OCI-LY7 (cell line): ENCODE measurements around the gene KCNC1. TPM values are rescaled to one million over a fixed set of nuclear protein-coding genes. Genes with fewer than 3 reads are reported as not detected.

Source experiments
- BruUV-seq: library from RNA; stranded (reverse); fragments of 400-500 nt; replicated peaks from 2 replicates; lab custom pipeline; 2021; lab: Mats Ljungman, UMichigan
- CTCF ChIA-PET: fragments of 300-600 bp; sonication (Branson Sonifier 250); formaldehyde crosslinking; loops from one replicate; lab custom pipeline; 2022; ENCODE audit warnings: antibody characterized with exemption; ENCODE audit not compliant: unreplicated experiment; lab: Charles Lee
- POLR2A ChIA-PET: fragments of 300-600 bp; sonication (Branson Sonifier 250); formaldehyde crosslinking; loops from one replicate; lab custom pipeline; 2022; ENCODE audit warnings: antibody characterized with exemption; lab: Charles Lee
- DNase-seq: peaks from one replicate; pipeline ENCODE4 v3.0.0-alpha.2; 2015; ENCODE audit warnings: low spot score
- H2AFZ ChIP-seq: fragments of 200-600 bp; sonication (generic), shearing (Covaris generic); 2 replicates; pipeline ENCODE4 v1.6.1; 2014; ENCODE audit warnings: mild to moderate bottlenecking, antibody characterized with exemption, low read length, moderate library complexity
- H3K27ac ChIP-seq: fragments of 200-600 bp; sonication (generic); 2 replicates; pipeline ENCODE4 v1.5.1; 2014; ENCODE audit warnings: mixed run types, low read depth, mild to moderate bottlenecking, moderate library complexity, low read length, inconsistent platforms; ENCODE audit not compliant: poor library complexity, severe bottlenecking
- H3K36me3 ChIP-seq: fragments of 200-600 bp; sonication (generic); 2 replicates; pipeline ENCODE4 v1.6.1; 2014; ENCODE audit warnings: mild to moderate bottlenecking, antibody characterized with exemption, low read length, moderate library complexity, mixed read lengths; ENCODE audit not compliant: insufficient read depth
- H3K4me1 ChIP-seq: fragments of 200-600 bp; sonication (generic); 2 replicates; pipeline ENCODE4 v1.5.1; 2014; ENCODE audit warnings: mild to moderate bottlenecking, low read length; ENCODE audit not compliant: insufficient read depth, poor library complexity, severe bottlenecking
- H3K4me2 ChIP-seq: fragments of 200-600 bp; sonication (generic); 2 replicates; pipeline ENCODE4 v1.6.1; 2014; ENCODE audit warnings: mild to moderate bottlenecking, low read length
- H3K4me3 ChIP-seq: fragments of 200-600 bp; sonication (generic); 2 replicates; pipeline ENCODE4 v1.5.1; 2014; ENCODE audit warnings: mild to moderate bottlenecking, low read depth, low read length; ENCODE audit not compliant: poor library complexity, severe bottlenecking
- H3K79me2 ChIP-seq: fragments of 200-600 bp; sonication (generic); 2 replicates; pipeline ENCODE4 v1.6.1; 2016; ENCODE audit warnings: low read depth, mild to moderate bottlenecking, low read length, moderate library complexity, mixed read lengths; ENCODE audit not compliant: insufficient read depth
- H3K9me2 ChIP-seq: fragments of 200-600 bp; sonication (generic); 2 replicates; pipeline ENCODE4 v1.6.1; 2016; ENCODE audit warnings: mild to moderate bottlenecking, low read length, mixed read lengths; ENCODE audit not compliant: insufficient read depth
- H3K9me3 ChIP-seq: fragments of 200-600 bp; sonication (generic); 2 replicates; pipeline ENCODE4 v1.6.1; 2014; ENCODE audit warnings: mild to moderate bottlenecking, mixed run types, low read length, mixed read lengths
- H4K20me1 ChIP-seq: fragments of 200-600 bp; sonication (generic); 2 replicates; pipeline ENCODE4 v1.6.1; 2014; ENCODE audit warnings: mild to moderate bottlenecking, antibody characterized with exemption, low read length, moderate library complexity, mixed read lengths; ENCODE audit not compliant: insufficient read depth
- EZH2phosphoT487 ChIP-seq: fragments of 200-600 bp; sonication (generic); IDR thresholded peaks from 2 replicates; pipeline ENCODE4 v1.6.1; 2018; ENCODE audit warnings: low read depth, borderline replicate concordance, mild to moderate bottlenecking, mixed run types, antibody characterized with exemption, low read length, moderate library complexity, mixed read lengths
- intact Hi-C: fragments of 100-400 bp; cut with micrococcal nuclease; formaldehyde crosslinking; loops from one replicate; pipeline ENCODE4 v1.10.0; 2022; ENCODE audit not compliant: unreplicated experiment
- total RNA-seq, 2 experiments: library from RNA; depleted of rRNA in 1 of 2; stranded (reverse); fragments of >200 nt in 1 of 2; shearing (Covaris generic) in 1 of 2; gene quantifications; 2 replicates each; pipeline ENCODE4 v1.2.3, GENCODE V29; 2014 to 2022
- TF ChIP-seq, protein P1 (sequence below): fragments of 200-600 bp; sonication (generic); conservative IDR thresholded peaks from 2 replicates; pipeline ENCODE4 v1.5.1; 2014; ENCODE audit warnings: mild to moderate bottlenecking, antibody characterized with exemption, low read length, moderate library complexity, mixed read lengths

Gene KCNC1
- total RNA-seq, 2 experiments from 2014 or later: not detected

- DNase-seq: no peak
- POLR2A ChIA-PET: no interaction called here
Measured at GRCh38 chr11:17752144-17752543, 17.6 kb downstream of the KCNC1 start.

DNA sequence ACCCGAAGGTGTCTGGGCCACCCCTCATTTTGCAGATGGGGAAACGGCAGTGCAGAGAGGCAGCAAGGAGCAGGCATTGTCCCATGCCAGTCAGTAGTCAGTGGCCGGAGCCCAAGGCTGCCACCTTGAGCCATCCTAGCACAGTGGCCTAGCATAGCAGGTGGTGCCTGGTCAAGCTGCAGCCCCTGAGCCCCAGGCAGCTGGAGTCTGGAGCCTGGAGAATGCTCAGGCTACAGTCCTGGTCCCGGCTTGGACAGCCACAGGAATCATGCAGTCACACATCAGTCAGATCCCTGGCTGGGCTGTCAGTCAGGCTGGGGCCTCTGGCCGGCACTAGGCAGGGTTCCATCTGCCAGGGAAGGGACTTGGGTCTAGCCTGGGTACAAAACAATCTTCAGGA lies 18.6 kb downstream of the KCNC1 start:
- no peaks in the 10 kb centered on the region for H4K20me1 ChIP-seq
- no peaks in the 10 kb centered on the region for H3K9me2 ChIP-seq
- no peaks in the 10 kb centered on the region for H3K4me1 ChIP-seq
- no peak overlapping the region for H3K27ac ChIP-seq
- no peak overlapping the region for H3K4me2 ChIP-seq
- H3K4me3 ChIP-seq: no peak overlapping the region
- H3K79me2 ChIP-seq: no peaks in the 10 kb centered on the region
- TF ChIP-seq, protein P1, sequence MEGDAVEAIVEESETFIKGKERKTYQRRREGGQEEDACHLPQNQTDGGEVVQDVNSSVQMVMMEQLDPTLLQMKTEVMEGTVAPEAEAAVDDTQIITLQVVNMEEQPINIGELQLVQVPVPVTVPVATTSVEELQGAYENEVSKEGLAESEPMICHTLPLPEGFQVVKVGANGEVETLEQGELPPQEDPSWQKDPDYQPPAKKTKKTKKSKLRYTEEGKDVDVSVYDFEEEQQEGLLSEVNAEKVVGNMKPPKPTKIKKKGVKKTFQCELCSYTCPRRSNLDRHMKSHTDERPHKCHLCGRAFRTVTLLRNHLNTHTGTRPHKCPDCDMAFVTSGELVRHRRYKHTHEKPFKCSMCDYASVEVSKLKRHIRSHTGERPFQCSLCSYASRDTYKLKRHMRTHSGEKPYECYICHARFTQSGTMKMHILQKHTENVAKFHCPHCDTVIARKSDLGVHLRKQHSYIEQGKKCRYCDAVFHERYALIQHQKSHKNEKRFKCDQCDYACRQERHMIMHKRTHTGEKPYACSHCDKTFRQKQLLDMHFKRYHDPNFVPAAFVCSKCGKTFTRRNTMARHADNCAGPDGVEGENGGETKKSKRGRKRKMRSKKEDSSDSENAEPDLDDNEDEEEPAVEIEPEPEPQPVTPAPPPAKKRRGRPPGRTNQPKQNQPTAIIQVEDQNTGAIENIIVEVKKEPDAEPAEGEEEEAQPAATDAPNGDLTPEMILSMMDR: no peak
- TF ChIP-seq EZH2phosphoT487: no peak
- no TSS peak for BruUV-seq
- intact Hi-C loops: no loop called here
- no peak overlapping the region for H2AFZ ChIP-seq
- ChIA-PET CTCF (no interaction called here), POLR2A (no interaction called here)
- no peak for DNase-seq
- no peaks in the 10 kb centered on the region for H3K36me3 ChIP-seq
- no peaks in the 10 kb centered on the region for H3K9me3 ChIP-seq

More at GRCh38 chr11:17752144-17752543, 17.6 kb downstream of the KCNC1 start:
- Histone ChIP-seq H3K79me2 (no peaks in the 10 kb centered on the region), H3K36me3 (no peaks in the 10 kb centered on the region), H2AFZ (no peak overlapping the region), H3K4me3 (no peak overlapping the region), H3K9me2 (no peaks in the 10 kb centered on the region), H3K4me1 (no peaks in the 10 kb centered on the region), H3K4me2 (no peak overlapping the region), H3K9me3 (no peaks in the 10 kb centered on the region), H4K20me1 (no peaks in the 10 kb centered on the region), H3K27ac (no peak overlapping the region)
- intact Hi-C loops: no loop called here
- CTCF ChIA-PET: no interaction called here
- TF ChIP-seq, protein P1: no peak
- no peak for TF ChIP-seq EZH2phosphoT487
- BruUV-seq: no TSS peak

DNA sequence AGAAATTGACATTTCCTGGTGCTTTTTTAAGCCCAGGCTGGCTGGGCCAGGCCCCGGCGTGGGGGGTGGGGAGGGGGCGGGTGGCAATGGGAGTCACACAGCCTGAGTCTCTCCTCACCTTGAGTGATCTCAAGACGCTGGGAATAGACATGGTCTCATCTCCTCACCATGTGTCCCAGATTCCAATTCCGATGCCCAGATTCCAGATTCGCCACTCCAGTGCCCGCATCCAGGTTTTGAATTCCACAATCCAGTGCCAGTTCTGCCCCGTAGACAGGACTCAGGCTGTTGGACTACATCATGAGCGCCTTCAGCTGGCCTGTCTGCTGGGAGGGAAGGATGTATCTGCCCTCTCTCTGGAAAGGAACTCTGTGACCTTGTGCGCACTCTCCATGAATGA lies 19.1 kb downstream of the KCNC1 start:
- no peak overlapping the region for H3K4me2 ChIP-seq
- no peak for DNase-seq
- H3K9me2 ChIP-seq: no peaks in the 10 kb centered on the region
- CTCF ChIA-PET: no interaction called here
- H3K4me3 ChIP-seq: no peak overlapping the region
- TF ChIP-seq EZH2phosphoT487: no peak
- TF ChIP-seq, protein P1: no peak
- no peaks in the 10 kb centered on the region for H3K4me1 ChIP-seq
- no peaks in the 10 kb centered on the region for H3K36me3 ChIP-seq
- H2AFZ ChIP-seq: no peak overlapping the region
- H3K79me2 ChIP-seq: no peaks in the 10 kb centered on the region
- POLR2A ChIA-PET: no interaction called here
- no peaks in the 10 kb centered on the region for H4K20me1 ChIP-seq
- intact Hi-C loops: no loop called here
- no peak overlapping the region for H3K27ac ChIP-seq
- BruUV-seq: no TSS peak
- no peaks in the 10 kb centered on the region for H3K9me3 ChIP-seq
